HG02938 (cell line): ENCODE measurements around the gene COL13A1.

ENCODE experiments used
- ATAC-seq: cut with Tn5 transposase; IDR thresholded peaks from one replicate; pipeline ENCODE4 v1.9.1; 2021; ENCODE audit warnings: mild to moderate bottlenecking, moderate library complexity; ENCODE audit not compliant: unreplicated experiment

Gene COL13A1

DNA sequence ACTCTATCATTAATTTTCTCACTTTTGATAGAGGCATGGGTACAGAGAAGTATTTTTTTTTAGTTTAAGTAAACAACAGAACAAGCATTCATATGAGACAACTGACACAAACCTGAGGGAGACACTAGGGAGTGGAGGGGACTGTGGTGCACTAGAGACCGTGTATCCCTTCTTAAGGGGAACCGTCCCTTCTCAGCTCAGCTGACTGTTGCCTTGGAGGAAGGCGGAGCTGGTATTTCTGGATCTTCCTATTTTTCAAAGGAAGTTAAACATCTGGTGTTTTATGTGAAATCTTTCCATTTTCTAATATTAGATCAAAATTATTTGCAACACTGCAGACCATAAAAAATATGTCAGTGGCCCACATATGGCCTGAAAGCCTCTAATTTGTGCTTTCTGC lies 137.4 kb downstream of the COL13A1 start:
- no peak for ATAC-seq

DNA sequence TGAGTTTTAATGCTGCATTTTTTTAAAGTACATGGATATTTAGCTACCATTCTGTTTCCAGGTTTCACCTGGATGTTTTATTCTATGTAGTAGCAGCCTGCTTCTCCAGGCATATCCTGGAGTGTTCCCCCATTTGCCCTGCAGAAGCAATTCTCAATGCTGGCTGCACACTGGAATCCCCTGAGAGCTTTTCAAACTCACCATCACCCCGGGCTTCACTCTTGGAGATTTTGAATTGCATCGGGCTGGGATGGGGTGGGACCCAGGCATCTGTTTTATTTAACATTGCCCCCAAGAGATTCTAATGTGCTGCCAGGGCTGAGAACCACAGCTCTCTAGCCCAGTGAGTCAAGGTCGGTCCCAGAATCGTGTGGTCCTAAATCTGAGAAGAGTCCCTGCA lies 137.8 kb downstream of the COL13A1 start:
- no peak for ATAC-seq

DNA sequence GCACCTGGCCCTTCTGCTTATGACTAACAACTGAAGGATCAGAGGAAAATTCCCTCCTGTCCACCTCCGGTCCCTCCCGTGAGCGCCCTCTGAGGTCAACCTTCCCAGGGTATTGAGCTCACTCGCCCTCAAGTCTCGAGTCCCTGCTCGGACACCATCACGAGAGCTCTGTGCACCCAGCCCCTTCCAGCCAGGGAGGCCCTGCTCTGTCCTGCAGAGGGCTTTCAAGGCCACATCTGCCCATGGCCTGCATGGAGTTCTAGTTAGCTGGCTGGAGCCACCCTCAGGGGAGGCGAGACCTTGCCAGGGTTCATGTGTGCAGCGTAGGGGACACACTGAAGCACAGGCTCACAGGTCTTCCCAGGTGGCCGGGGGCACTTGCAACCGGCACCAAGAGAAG lies 140.0 kb downstream of the COL13A1 start:
- no peak for ATAC-seq

DNA sequence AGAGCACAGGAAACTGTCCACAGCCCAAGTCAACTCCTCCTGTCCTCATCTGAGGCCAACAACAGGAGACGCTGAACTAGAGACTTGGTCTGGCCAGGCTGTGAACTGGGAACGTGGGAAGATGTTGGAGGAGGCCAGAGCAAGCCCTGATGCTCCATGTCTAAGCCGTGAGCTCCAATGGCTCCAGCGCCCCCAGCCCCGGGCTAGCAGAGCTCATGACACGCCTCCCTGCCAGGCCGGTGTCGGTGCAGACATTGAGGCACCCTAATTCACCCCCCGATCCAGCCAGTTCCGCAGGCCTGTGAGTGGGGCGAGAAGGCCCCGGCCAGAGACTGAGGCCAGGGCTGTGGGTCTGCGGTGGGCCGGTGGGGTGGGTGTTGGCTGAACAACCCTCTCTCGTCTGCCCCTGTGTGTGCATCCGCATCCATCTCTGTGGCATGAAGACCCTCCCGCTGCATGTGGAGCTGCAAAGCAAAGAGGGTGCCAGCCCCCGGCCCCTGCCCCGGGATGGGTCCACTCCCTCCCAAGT lies 141.7 kb downstream of the COL13A1 start:
- no peak for ATAC-seq

DNA sequence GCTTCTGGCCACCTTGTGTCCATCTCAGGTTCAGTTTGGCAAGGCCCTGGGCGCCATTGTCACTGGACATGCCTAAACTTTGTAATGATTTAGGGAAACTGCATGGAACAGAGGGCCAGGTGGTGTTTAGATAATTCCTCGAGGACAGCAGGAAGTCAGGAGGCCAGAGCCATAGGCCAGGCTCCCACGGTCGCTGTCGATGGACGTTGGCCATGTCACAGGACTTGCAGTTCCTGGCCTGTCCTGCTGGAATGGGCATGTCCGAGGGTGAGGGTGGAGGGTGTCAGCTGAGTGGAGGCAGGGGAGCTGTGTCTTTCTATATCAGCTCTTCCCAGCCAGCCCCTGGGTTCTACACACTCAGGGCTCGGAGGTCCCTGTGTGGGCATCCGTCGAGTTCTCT lies 143.1 kb downstream of the COL13A1 start:
- no peak for ATAC-seq

DNA sequence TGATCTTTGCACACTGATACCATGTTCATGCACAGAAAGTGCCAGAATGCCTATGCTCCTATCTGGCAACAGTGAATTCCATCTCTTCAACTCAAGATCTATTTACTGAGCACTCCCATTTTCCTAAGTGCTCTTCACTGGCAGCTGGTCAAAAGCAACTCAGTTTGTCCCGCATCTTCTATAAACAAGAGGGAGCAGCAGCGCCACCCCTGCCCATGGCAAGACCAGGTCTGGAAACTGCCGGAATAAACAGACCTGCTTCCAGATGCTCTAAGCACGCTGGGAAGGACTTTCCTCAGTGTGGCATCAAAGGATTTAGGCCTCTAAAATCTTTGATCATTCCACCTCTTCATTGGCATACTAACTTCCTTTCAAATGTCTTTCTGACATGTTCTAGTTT lies 146.6 kb downstream of the COL13A1 start:
- no peak for ATAC-seq

DNA sequence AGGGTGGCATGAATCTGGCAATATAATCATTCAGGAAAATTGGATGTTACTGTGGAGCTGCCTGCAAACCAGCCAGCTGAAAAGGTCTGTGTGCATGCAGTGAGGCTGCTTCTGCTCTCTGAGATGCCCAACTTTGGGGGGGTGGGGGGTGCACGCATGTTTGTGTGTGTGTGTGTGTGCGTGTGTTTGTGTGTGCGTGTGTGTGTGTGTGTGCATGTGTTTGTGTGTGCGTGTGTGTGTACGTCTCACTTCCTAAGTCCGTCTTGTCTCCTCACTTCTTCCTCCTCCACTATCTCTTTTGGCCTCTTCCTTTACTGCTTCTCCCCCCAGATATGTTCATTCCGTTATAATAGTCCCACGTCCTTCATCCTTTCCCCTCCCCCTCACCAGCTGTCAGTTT lies 148.1 kb downstream of the COL13A1 start:
- no peak for ATAC-seq

DNA sequence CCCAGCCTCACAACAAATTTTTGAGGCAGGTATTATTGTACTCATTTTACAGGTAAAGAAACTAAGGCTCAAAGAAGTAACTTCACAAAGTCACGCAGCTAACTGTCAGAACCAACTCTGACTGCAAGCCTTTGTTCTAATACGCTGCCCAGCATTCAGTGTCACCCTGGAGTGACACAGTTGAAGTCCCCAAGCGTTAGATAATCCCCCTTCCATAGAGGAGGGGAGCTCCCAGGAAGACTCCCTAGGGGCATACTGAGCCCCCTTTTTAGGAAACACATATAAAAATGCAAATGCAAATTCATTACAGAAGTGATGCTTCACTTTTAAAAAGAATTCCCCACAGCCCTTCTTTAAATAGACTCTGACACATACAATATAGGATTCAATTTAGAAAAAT lies 150.0 kb downstream of the COL13A1 start:
- ATAC-seq = no peak

DNA sequence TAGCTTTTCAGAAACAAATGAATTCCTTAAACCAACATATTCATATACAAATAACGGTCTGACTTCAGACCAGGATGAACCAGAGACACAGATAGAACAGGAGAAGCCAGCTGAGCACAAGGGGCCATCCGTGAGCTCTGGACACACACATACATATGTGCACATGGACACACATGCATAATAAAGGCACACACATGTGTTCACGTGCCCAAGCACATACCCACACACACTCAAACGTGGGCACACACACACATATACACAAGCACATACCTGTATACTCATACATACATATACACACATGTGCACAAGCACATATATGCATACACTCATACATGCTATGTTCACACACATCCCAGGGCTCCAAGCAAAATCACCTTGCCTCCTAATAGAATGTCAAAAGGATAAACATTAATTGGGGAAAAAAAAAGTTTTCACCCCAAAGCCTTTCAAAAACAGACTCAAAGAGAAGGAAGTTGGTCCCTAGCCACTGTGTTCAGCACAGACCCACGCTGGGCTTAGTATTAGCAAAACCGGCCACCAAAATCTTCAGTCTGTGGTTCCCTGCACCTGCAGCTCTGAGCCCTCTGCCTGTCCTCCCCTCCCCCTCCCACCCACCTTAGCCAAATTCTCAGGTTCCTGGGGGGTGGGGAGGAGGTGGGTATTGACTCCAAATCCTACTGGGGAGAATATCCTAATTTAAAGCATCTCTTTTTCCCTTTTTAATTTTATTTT lies 150.5 kb downstream of the COL13A1 start:
- no peak for ATAC-seq

DNA sequence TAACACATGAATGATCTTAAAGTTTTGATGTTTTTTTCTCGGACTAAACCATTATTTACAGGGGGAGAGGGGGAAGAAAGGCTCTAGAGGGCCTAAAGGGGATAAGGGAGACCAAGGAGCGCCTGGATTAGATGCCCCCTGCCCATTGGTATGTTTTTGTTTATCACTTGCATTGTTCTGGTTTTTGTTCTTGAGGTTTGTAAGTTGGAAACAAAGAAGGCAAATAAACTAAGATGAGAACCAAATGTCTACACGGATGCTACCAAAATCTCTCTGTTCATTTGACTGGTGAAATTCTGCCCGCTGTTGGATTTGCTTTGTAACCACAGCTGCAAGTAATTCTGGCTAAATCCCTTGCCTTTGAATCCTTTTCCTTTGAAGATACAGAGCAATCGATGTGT lies 151.1 kb downstream of the COL13A1 start:
- no peak for ATAC-seq

DNA sequence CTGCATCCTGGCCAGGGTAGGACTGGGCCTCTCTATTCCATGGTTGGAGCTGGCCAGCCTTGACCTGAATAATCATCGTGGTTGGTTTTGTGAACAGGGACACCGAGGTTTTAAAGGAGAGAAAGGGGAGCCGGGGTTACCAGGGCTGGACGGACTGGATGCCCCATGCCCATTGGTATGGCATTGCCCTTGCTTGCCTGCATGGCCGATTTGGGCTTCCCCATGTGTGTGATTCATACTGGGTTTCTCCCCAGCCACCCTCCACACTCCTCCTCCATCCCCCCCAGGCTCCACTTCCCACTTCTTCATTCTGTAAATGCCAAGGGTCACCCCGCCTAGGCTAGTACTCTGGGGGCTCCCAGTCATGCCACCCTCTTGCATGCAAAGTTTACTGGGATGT lies 152.1 kb downstream of the COL13A1 start:
- no peak for ATAC-seq

DNA sequence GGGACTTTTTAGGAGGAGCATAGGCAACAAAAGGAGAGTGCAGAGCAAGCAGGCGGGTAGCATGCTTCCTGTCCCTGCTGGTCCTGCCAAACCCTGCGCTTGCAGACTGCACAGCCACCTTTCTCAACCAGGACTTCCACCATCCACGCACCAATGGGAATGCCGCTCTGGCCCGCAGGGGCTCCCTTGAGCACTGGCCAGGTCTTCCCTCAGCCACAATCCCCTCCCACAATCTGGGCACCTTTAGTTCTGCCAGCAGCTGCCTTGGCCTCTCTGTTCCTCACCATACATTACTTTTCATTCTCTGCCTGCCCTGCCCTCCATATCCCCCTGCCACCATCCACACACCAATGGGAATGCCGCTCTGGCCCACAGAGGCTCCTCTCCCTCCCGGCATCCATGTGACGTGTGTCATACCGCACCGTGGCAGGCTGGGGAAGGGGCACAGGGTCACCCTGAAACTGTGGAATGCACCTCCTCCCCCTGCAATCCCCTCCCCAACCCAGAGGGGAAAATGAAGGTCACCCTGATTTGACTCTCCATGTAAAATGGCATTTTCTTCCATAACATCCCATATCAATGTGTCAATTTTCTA lies 153.6 kb downstream of the COL13A1 start:
- no peak for ATAC-seq

DNA sequence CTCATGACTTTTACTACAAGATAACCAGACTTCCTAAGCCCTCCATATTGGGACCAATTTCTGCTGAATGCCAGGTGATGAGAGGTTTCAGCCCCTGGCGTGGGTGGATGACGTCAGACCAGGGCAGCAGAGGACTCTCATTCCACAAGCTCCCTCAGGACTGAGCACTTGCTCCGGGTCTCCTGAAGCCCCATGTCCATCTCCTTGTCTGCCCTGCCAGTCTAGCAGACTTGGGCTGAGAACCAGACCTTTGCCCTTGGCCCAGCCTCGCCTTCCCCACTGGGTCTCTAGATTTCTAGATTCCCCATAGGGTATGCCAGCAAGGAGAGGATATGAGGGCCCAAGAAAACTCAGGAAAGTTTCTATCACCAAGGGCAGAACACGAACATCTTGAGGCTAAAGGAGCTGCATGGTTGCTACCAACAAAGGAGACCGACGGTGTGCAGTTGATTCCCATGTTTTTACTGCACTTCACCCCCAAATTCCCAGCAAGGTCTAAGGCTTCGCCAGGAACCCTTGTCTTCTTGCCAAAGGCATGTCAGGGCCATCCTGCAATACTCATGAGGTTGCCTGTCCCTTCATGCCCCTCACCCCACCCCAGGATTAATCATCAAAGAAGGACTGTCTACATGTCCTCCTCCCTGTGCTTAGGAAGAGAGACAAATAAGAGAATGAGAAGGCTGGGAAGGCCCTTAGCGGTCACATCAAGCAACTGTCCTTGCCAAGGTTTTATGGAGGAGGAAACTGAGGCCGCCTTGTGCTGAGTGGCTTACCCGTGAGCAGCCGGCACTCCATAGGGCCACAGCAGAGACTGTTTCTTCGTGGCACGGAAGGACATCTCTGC lies 154.4 kb downstream of the COL13A1 start:
- ATAC-seq = no peak

DNA sequence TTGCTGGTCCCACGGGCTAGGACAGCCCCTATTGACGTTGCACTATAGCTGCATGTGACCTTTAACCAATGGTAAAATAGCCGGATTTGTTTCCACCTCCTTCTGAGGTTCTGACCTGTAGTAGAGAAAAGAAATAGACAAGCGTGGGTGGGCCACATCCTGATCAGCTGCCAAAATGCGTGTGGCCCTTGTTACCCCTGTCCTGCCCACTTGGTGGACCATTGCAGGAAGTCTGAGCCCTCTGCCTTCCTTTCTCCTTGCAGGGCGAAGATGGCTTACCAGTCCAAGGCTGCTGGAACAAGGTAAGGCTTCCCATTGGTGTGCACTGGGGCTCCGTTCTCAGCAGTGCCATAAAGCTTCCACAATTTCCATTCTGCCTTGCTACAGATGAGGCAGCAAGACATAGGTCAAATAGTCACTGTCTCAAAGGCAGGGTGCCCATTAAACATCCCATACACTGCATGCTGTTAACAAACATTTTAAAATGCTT lies 155.1 kb downstream of the COL13A1 start:
- ATAC-seq = no peak

DNA sequence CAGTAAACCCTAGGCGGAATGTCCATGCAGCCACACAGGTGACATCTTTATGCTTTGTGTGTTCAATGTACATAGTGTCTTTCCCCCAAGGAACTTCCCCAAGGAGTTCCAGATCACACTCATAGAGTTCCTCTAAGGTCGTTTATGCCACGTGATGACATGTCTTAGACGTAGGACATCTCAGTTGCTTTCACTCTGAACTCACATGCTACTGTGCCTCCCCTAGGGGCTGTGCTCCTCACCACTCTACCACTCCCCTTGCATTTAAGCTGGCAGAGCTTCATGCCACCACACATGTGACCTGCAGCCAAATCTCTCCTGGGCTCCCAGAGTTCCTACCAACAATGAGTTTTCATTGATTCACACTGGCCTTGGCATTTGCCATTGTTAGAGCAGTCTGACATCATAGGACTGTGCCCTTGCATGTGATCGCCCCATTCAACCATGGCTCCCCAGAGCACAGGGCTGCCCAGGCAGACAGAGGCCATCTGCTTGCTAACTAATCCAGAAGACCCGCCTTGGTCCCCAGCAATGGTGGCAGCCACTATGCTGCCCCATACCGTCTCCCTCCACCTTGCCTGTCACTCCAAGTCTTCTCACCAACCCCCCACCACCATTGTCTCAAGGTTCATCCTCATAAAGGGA lies 155.7 kb downstream of the COL13A1 start:
- ATAC-seq = no peak

DNA sequence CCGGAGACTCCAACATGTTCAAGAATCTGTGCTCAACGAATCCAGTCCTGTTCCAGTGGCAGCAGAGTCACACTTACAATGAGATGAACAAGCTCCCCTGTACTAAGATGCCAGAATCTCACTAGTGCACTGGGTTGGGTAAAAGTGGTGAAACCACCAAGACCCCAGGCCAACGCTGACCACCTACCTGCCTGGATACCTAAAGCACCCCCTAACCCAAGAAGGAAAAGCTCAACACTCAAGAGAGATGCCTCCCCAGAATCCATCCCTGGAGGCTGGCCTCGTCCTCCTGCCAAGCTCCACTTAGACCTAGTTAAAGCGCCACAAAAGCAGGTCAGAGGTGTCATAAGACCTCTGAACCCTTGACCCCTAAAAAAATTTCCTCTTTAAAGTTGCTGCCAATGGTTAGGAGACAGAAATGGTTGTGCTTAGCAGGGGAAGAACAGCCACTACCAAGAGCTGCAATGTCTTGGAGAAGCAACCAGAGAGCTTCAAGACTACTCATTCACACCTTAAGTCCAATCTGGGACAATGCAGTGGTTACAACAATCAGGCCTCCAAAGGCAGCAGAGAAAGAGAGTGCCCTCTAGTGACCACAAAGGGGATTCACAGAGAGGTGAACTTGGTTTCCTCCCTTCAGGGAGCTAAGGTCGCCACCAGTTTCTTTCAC lies 156.3 kb downstream of the COL13A1 start:
- no peak for ATAC-seq

DNA sequence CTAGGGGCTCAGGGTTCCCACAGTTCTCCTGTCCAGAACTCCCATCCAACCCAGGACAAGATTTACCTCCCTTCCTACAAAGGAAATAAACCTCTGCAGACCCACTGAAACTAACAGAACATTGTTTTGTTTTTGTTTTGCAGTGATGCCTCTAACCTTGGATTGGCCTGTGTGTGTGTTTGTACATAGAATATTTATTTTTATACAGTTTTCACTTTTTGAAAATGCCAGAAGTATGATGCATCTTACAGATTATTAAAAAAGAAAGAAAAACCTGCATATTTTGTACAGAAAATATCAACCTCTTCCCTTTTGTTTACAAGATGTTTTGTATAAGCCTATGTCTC lies 156.8 kb downstream of the COL13A1 start:
- ATAC-seq = no peak

DNA sequence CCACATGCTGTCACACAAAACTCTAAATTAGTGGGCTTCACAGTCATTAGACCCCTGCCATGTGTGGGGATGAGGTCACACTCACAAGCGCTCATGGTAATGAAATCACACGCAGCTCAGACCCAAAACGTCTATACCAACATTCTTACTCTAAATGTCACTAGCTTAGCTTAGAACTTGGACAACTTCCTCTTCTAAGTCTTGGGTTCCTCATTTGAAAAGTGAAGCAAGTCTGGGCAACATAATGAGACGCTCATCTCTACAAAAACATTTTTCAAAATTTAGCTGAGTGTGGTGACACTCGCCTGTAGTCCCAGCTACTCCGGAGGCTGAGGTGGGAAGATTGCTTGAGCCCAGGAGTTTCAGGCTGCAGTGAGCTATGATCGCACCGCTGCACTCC lies 158.2 kb downstream of the COL13A1 start:
- ATAC-seq = no peak

DNA sequence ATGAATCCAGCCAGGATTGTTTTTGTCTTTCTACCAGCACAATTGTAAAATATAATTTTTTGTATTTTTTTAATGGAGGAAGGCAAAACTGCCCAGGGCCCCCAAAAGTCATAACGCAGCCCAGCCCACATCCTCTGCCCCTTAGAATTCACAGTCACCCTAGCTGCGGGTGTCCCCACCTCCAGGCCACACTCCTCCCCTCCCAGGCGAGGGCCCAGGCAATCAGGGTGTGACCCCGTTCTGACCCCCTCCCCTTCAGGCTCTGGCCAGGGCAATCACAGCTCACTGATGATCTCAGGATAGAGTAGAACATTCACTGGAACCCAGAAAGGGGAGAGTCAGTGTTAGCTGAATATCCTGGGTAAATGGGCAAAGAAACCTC lies 158.9 kb downstream of the COL13A1 start:
- ATAC-seq = no peak

DNA sequence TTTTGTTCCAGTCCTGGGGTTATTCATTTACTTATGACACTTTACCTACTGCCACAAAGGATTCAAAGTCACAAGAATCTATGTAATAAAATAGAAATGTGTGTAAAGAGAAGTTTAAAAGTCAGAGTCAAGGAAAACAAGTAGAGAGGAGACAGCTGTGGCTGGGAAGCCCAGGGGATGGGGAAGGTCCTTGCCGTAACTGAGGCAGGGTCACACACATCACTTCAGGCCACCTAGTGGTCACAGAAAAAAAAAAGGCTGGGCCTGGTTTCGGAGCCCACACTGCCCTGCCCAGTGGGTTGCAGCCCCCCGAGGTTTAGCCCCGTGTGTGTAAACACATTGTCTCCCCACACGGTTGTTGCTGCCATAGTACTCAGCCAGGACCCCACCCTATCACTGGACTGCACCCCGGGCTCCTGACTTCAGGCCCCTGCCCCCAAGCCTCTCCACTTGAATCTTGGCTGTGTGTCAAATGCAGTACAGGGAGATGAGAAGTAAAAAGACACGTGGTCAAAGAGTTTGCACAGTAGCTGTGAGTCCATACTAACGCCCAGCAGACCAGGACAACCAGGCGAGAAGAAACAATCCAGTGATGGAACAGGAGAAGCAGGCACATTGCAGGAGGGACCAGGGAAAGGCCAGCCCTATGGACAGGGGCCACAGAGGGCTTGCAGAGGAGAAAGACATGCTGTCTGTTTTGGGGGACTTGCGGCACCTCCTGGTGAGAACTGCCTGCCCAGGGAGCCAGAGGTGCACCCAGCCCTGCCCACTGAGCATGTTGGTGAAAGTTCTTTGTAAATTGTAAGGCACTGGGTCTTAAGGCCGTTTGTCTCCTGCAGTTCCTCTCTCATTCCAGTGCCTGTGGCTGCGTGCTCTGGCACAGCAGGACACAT lies 159.5 kb downstream of the COL13A1 start:
- no peak for ATAC-seq
